ENCODE results near the gene SLAMF1. TPM values are rescaled to one million over a fixed set of nuclear protein-coding genes. Genes with fewer than 3 reads are reported as not detected.
"Not testable (repeated sequence)": the region's sequence is repeated elsewhere in the genome, so short reads cannot be mapped to it uniquely, and the experiment has no call there.

The SLAMF1 gene
- total and polyA plus RNA-seq, 8 donors = 0.09 to 2.5 (median 0.18) TPM; not detected in 1

DNA sequence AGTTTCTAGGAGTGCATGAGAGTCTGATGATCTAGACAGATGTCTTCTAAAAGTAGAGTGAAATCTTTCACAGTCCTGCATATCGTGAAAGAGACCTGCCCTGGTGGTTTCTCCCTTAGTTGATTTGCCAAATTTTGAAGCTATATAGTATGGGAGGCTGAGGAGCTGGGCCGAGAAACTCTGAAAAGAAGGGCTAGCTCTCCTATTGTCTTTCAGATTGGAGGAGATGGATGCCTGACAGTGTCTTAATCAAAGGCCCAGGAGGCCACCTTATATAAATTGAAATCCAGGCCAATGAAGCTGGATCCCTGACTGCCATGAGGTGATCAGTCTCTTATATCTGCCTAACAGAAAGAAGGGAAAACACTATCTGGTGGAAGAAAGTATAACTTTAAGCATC lies 49.1 kb downstream of the SLAMF1 start:
- DNase-seq (no peak), ATAC-seq (no peak)
- H3K27ac ChIP-seq = no peak overlapping the region
- no peaks in the 10 kb centered on the region for H3K36me3 ChIP-seq
- no peaks in the 10 kb centered on the region for H3K4me1 ChIP-seq
- no peak overlapping the region for H3K4me3 ChIP-seq
- intact Hi-C loops (cut with DNase I) = no loop called here
- H3K27me3 ChIP-seq = no peaks in the 10 kb centered on the region
- peaks cover 0 to 25% of the 10 kb centered on the region in 2 donors for H3K9me3 ChIP-seq
- TF ChIP-seq, protein P1, sequence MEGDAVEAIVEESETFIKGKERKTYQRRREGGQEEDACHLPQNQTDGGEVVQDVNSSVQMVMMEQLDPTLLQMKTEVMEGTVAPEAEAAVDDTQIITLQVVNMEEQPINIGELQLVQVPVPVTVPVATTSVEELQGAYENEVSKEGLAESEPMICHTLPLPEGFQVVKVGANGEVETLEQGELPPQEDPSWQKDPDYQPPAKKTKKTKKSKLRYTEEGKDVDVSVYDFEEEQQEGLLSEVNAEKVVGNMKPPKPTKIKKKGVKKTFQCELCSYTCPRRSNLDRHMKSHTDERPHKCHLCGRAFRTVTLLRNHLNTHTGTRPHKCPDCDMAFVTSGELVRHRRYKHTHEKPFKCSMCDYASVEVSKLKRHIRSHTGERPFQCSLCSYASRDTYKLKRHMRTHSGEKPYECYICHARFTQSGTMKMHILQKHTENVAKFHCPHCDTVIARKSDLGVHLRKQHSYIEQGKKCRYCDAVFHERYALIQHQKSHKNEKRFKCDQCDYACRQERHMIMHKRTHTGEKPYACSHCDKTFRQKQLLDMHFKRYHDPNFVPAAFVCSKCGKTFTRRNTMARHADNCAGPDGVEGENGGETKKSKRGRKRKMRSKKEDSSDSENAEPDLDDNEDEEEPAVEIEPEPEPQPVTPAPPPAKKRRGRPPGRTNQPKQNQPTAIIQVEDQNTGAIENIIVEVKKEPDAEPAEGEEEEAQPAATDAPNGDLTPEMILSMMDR (IDR thresholded peaks at IDR 0.05) = no peak

DNA sequence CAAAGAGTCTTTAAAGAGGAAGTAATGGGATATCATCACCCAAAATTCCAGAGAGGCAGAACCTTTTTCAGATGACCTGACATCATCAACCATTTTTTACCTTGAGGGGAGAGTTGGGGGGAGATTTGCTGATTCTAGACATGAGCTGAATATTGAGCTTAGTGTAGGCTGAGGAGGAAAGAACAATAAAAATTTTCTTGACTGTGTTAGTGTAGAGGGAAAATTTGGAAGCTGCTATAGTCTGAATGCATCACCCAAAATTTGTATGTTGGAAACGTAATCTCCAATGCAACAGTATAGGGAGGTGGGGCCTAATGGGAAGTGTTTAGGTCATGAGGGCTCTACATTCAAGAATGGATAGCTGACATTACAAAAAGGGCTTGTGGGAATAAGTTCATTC lies 49.8 kb downstream of the SLAMF1 start:
- Histone ChIP-seq H3K9me3 (peaks cover 0 to 23% of the 10 kb centered on the region in 2 donors), H3K27ac (no peak overlapping the region), H3K4me3 (no peak overlapping the region), H3K27me3 (no peaks in the 10 kb centered on the region), H3K4me1 (no peaks in the 10 kb centered on the region), H3K36me3 (no peaks in the 10 kb centered on the region)
- ATAC-seq (no peak), DNase-seq (no peak)
- TF ChIP-seq, protein P1 (IDR thresholded peaks at IDR 0.05) = no peak
- intact Hi-C loops (cut with DNase I) = no loop called here

DNA sequence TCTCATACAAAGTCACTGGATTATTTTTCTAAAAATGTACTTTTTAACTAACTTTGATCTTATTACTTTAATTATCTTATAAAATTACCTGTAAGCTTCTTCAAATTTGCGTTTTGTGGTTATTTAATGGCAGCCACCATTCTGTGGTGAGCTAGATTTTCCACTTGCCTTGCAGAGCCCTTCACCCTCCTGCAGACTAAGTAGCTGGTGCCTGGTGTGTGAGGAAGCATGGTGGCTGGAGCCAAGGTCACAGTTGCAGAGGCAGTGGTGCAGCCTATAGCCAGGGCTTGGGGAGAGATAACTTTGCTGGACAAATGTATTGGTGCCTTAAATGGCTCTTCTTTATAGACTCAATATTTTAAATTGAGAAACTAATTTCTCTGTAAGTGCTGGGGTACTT lies 56.4 kb downstream of the SLAMF1 start:
- Histone ChIP-seq H3K27me3 (no peaks in the 10 kb centered on the region), H3K4me1 (no peaks in the 10 kb centered on the region)

DNA sequence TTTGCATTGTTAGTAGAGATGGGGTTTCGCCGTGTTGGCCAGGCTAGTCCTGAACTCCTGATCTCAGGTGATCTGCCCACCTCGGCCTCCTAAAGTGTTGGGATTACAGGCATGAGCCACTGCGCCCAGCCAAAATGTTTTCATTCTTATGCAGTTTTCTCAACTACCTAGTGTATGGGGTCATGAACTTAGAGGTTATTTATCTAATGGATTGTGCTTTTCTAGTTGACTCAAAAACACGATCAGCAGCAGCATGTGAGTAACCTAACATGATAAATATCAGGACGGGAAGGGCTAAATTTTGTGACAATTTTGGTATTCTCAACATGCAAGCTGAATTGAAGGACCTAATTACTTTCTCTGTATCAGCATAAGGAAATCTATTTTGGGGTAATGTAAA lies 58.4 kb downstream of the SLAMF1 start:
- TF ChIP-seq, protein P1 (IDR thresholded peaks at IDR 0.05) = no peak
- Histone ChIP-seq H3K9me3 (peaks cover 0 to 6% of the 10 kb centered on the region in 2 donors), H3K4me1 (no peaks in the 10 kb centered on the region), H3K27me3 (no peaks in the 10 kb centered on the region), H3K36me3 (no peaks in the 10 kb centered on the region), H3K4me3 (no peak overlapping the region), H3K27ac (no peak overlapping the region)
- intact Hi-C loops (cut with DNase I) = no loop called here
- no peak for DNase-seq
- no peak for ATAC-seq

More for the DNA sequence above, 56.4 kb downstream of the SLAMF1 start:
- Histone ChIP-seq H3K9me3 (peaks cover 0 to 7% of the 10 kb centered on the region in 2 donors), H3K4me3 (no peak overlapping the region), H3K36me3 (no peaks in the 10 kb centered on the region), H3K27ac (no peak overlapping the region)
- TF ChIP-seq, protein P1 (IDR thresholded peaks at IDR 0.05) = no peak
- no peak for ATAC-seq
- intact Hi-C loops (cut with DNase I) = no loop called here
- DNase-seq = no peak

DNA sequence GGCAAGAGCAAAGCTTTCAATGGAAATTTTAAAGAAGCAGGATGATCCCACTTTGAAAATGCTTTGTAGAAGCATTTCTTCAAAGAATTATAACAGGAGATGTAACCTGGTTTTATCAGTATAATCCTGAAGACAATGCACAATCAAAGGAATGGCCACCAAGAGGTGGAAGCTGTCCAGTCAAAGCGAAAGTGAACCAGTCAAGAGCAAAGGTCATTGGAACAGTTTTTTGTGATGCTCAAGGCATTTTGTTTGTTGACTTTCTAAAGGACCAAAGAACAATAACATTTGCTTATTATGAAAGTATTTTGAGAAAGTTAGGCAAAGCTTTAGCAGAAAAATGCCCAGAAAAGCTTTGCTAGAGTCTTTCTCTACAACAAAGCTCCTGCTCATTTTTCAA lies 62.1 kb downstream of the SLAMF1 start:
- Histone ChIP-seq H3K27ac (no peak overlapping the region), H3K9me3 (peaks cover 0 to 3% of the 10 kb centered on the region in 2 donors), H3K4me3 (no peak overlapping the region), H3K4me1 (peaks cover 0 to 10% of the 10 kb centered on the region in 2 donors), H3K27me3 (no peaks in the 10 kb centered on the region), H3K36me3 (no peaks in the 10 kb centered on the region)
- intact Hi-C loops (cut with DNase I) = no loop called here
- TF ChIP-seq, protein P1 (IDR thresholded peaks at IDR 0.05) = no peak
- DNase-seq = no peak
- no peak for ATAC-seq

DNA sequence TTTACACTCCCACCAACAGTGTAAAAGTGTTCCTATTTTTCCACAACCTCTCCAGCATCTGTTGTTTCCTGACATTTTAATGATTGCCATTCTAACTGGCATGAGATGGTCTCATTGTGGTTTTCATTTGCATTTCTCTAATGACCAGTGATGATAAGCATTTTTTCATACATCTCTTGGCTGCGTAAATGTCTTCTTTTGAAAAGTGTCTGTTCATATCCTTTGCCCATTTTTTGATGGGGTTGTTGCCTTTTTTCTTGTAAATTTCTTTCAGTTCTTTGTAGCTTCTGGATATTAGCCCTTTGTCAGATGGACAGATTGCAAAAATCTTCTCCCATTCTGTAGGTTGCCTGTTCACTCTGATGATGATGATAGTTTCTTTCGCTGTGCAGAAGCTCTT lies 63.9 kb downstream of the SLAMF1 start:
- ATAC-seq; H3K36me3 ChIP-seq; H3K4me3 ChIP-seq; H3K27me3 ChIP-seq; DNase-seq; H3K9me3 ChIP-seq; intact Hi-C loops (cut with DNase I); H3K27ac ChIP-seq: not testable (repeated sequence)
- H3K4me1 ChIP-seq = peaks cover 0 to 15% of the 10 kb centered on the region in 2 donors

Measured in left lung (tissue), 10 donors.